ENCODE data around the gene DISP3.
A peak's percentile ranks its signal among the peaks of the same experiment; 100 is the strongest.

Gene DISP3

DNA sequence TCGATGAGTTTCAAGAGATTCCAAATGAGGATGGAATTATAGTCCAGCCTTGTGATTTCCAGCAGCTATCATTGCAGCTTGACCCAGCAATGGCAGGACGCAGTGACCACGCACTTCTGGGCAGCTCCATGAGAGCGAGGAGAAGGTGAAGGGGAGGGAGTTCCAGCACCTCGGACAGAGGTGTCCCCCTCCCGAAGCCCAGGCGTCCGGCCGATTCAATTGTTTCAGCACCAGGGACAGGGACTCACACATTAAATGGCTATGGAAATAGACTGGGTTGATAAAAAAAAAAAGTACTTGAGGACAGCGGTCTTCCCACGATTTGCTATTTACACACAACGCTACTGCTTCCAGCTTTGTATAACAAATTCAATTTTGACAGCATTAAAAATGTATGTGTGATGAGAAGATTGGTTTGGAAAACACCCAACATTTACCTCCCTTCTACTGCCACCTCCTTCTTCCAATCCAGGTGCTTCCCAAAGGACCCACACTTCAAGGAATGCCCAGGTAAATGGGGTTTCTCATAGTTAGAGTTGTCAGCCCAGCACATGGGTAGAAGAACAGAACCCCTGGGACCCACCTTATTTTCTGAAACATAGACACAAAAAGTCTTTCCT is 71.8 kb downstream of the DISP3 start:
- DNase-seq = peak in 1 of 5 experiments; percentile 54

- no peak for DNase-seq
These were observed 79.3 kb downstream of the DISP3 start for GRCh38 chr1:11558276-11558675.

- no peak for DNase-seq
These were observed 80.1 kb downstream of the DISP3 start for GRCh38 chr1:11558871-11559590.

DNA sequence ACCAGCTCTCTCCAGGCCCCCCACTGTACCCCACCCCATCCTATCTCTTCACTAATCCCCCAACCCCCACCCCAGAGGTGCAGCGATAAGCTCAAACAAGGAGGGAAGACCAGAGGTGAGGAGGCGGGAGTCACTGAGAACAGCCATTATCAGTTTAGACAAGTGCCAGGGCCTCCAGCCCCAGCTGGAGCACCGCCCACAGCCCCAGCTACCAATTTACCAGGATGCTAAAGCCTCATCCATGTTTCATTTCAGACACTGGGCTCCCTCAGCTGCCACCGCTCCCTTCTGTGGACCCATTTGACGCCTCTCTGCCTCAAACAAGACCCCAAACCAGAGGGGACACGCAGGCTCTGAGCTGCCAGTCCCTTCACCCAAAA is 80.6 kb downstream of the DISP3 start:
- no peak for DNase-seq

GRCh38 chr1:11560061-11560460 is 81.1 kb downstream of the DISP3 start:
- no peak for DNase-seq

- no peak for DNase-seq
These were observed 82.8 kb downstream of the DISP3 start for GRCh38 chr1:11561740-11562139.

- no peak for DNase-seq
These were observed 83.7 kb downstream of the DISP3 start for GRCh38 chr1:11562664-11563063.

- DNase-seq = no peak
These were observed 84.7 kb downstream of the DISP3 start for GRCh38 chr1:11563560-11564069.

DNA sequence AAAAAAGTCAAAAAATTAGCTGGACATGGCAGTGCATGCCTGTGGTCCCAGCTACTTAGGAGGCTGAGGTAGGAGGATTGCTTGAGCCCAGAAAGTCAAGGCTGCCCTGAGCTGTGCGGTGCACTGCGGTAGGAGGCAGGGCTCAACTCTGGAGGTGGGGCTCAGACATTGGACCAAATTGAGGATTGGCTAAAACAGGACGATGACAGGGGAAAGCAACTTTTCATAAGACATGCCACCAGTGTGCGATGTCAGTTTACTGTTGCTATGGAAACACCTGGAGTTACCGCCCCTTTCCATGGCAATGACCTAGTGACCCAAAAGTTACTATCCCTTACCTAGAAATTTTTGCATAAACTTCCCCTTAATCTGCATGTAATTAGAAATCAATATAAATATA is 85.3 kb downstream of the DISP3 start:
- DNase-seq = no peak

GRCh38 chr1:11566042-11566850 is 87.3 kb downstream of the DISP3 start:
- no peak for DNase-seq

DNA sequence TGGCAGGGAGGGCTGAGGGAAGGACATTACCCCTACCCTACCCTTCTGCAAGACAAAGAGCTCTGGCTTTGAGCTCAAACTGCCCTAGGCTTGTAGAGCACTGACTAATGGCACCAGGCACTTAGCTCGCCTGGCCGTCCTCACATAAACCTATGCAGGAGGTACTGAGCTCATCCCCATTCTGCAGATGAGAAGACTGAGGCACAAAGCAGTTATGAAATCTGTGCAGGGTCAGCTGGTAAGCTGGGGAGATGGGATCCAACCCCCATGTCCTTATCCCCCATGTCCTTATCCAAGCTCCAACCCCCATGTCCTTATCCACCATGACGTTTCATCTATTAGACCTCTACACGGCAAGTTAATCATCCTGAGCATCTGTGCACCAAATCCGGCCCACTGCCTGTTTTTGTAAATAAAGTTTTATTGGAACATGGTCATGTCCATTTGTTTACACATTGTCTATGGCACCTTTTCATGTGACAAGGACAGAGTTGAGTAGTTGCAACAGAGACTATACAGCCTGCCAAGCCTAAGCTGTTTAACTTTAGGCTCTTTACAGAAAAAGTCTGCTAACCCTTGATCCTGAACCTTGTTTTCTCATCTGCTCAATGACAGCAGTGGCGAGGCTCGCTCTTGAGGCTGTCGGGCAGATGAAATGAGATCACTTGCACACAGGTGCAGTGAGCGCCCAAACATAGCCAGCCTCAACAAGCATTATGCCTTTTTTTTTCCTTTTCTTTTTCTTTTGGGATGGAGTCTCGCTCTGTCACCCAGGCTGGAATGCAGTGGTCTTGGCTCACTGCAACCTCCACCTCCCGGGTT is 88.5 kb downstream of the DISP3 start:
- DNase-seq = no peak

GRCh38 chr1:11568687-11569086 is 89.7 kb downstream of the DISP3 start:
- no peak for DNase-seq

DNA sequence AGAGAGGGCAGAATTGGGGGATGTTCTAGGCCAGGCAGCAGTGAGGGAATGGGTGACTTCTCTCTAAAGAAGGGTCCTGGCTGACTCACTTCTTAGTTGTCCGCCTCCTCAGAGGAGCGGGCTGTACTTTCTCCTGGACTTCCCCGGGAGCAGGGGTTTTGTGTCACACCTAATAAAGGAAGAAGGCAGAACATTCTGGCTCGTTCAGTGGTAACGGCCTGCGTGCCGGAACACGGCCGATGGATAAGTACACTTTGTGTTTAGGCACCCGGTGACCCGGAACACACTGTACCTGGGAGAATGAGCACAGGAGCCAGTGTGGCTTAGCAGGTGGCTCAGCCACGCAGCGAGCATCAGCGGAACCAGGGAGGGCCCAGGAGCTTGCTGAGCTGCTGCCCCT is 90.6 kb downstream of the DISP3 start:
- DNase-seq = no peak

DNA sequence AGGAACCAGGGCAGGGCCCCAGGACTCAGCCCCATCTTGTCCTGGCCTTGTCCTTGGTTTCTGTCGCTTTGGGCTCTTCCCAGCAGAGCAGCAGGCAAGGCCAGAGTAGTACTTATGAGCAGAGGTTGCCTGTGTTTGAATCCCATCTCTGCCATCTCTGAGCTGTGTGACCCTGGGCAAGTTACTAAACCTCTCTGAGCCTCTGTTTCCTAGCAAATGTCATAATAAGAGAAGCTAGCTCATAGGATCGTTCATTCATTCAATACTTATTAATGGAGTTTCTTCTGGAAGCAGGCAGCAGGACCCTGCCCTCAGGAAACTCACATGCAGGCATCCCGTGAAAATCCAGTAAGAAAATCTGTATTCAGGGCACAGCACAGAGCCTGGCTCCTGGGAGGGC is 91.0 kb downstream of the DISP3 start:
- DNase-seq = no peak

DNA sequence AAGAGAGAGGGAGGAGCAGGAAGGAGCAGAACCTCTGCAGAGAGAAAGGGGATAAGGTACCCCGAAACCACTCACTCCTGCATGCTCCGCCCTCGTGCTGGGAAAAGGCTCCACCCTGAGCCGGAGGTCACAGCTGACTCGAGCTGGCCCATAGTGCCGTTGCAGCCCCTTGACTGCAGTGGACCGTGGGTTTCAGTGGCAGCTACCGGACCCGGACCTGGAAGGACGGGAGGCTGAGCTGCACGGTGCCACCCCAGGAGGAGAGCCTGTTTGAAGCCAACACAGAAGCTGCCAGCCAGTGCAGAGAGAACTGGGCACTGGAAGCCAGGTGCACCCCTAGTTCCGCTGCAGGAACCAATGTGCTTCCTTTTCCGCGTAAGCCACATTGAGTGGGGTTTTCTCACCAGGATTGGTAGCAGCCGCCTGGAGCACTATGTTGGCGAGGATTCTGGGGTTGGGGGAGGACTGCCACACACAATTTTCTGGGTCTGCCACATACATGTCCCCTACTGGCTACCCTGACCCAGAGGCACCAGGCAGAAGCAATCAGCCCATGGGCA is 91.9 kb downstream of the DISP3 start:
- no peak for DNase-seq

- DNase-seq = peak in 1 of 5 experiments; percentile 15
These were observed 93.1 kb downstream of the DISP3 start for GRCh38 chr1:11571906-11572616.

DNA sequence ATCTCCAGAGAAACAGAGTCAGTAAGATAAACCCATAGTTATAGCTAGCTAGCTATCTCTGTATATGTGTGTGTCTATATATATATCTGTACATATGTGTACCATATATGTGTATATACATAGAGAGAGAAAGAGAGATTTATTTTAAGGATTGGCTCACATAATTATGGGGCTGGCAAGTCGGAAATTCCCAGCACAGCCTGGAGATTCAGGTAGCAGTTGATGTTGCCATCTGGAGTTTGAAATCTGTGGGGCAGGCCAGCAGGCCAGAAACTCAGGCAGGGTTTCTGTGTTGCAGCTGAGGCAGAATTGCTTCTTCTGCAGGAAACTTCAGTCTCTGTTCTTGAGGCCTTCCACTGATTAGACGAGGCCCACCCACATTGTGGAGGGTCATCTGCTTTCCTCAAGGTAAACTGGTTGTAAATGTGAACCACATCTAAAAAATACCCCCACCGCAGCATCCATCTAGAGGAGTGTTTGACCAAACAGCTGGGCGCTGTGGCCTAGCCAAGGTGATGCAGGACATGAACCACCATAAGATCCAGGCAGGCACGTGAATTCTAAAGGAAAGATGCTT is 94.2 kb downstream of the DISP3 start:
- no peak for DNase-seq

DNA sequence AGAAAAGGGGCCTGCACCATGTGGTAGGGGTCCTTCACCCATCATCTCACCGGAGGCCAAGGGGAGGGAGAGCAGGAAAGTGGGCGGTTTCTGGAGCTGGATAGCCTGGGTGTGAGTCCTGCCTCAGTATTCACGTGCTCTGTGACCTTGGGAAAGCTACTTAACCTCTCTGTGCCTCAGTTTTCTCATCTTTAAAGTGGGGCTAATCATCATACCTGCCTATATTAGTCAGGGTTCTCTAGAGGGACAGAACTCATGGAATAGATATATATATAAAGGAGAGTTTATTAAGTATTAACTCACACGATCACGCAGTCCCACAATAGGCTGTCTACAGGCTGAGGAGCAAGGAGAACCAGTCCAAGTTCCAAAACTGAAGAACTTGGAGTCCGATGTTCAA is 96.6 kb downstream of the DISP3 start:
- no peak for DNase-seq

DNA sequence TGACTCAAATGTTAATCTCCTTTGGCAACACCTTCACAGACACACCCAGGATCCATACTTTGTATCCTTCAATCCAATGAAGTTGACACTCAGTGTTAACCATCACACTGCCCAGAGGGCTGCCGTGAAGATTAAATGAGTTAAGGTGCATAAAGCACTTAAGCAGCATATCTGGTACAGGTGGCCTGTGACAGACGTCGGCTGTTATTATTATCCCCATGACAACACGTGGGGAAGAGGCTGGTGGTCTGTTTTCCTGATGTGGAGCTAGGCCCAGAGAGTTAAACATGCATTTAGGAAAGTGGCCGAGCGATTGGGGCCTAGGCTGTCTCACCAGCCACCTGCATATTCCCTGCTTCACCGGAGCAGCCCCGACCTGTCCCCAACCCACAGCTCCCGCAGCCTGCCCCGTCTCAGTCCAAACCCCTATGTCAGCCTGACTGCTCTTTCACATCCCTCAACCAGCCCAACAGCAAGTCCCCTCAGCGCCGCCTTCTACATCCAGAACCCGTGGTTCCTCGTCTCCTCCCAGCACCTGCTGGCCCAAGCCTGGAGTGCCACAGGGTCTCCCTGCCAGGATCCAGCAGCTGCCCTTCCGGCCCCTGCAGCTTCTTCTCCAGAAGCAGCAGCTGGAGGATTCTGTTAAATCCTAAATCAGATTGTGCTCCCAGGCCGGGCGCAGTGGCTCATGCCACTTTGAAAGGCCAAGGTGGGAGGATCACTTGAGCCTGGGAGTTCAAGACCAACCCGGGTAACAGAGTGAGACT is 97.3 kb downstream of the DISP3 start:
- DNase-seq = no peak

DNA sequence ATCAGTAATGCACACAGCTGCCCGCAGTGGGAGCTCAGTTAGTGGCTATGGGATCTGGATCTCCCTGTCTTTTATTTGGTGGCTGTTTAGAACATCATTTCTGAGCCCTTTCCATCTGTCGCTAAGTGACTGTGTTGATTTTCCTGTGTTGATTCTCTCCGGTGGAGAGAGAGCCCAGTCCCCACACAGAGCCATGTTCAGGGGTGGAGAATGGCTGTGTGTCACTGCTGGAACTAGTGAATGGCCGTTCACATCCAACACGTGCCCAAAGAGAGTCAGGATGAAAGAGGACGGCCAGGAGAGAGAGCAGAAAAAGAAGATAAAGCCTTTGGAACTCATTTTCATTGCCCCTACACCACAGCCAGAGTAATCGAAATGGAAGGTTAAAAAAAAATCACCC is 99.0 kb downstream of the DISP3 start:
- DNase-seq = no peak

DNA sequence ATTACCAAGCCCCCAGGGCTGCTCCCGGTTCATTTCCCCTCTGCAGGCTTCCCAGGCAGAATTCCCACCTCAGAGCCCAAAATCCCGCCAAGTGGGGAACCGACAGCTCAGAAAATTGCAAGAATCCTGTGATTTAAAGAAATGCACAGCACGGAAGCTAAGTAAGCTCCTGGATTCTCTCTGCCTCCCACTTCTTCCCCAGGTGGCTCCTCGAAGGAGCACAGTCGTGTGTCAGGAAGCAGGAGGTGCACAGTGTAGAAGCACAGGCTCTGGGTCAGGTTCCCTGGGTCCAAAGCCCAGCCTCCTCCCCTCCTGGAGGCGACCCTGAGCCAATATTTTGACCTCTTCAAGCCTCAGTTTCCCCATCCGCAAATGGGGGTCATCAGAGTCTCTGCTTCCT is 100.6 kb downstream of the DISP3 start:
- DNase-seq = no peak

All from T-helper 2 cell (primary cell).